Glomerular endothelial cell (primary cell): ENCODE results near the gene RND2. TPM values are rescaled to one million over a fixed set of nuclear protein-coding genes. Genes with fewer than 3 reads are reported as not detected.
A peak's percentile ranks its signal among the peaks of the same experiment; 100 is the strongest.
"Not testable (repeated sequence)": the region's sequence is repeated elsewhere in the genome, so short reads cannot be mapped to it uniquely, and the experiment has no call there.

Experiments
- DNase-seq: peaks from one replicate; pipeline ENCODE4 v3.0.0-alpha.2; 2011; ENCODE audit warnings: low read depth, low spot score; ENCODE audit errors: extremely low read depth
- total RNA-seq: library from RNA; depleted of rRNA; stranded (reverse); fragments of >200 nt; gene quantifications from 2 replicates; pipeline ENCODE4 v1.2.3, GENCODE V29; 2015

Gene RND2, protein sequence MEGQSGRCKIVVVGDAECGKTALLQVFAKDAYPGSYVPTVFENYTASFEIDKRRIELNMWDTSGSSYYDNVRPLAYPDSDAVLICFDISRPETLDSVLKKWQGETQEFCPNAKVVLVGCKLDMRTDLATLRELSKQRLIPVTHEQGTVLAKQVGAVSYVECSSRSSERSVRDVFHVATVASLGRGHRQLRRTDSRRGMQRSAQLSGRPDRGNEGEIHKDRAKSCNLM
- 0.18 and 0.29 TPM in 2 replicates for total RNA-seq

DNA sequence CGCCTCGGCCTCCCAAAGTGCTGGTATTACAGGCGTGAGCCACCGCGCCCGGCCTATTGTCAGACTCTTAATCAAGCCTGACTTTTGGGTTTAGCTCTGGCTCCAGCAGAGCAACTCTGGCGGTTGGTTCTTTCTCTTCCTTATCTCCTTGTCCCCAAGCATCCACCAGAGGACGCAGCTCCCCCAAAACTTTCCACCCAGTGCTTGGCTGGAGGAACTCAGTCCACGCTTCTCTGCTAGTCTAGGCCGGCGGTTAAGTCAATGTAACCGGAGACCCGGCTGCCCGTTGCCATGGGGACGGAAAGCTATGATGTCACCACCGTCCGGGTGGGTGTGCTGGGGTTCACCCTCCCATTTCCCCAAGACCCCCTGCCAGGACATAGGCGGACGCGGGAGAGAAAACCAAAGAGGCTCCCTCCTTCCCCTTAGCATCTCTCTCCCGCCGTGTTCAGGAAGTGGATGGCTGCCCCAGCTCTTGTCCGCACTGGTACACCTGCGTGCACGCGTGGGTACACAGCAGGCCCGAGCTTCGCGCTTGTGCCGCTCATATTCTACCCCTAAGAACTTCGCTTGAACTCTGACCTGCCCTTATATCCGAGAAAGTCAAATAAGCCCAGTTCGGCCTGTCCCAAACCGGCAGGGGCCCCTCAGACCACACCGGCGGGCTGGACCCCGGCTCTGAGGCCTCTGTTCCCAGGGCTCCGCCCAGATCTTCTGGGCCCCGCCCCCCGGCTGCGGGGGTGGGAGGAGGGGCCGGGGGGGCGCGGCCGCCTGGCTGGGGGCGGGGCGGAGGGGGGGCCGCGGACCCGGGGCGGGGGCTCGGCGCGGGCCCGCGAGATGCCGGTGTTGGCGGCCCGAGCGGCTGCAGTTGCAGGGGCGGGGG, at the start of gene RND2:
Gene RND2, plus strand, starts transcription at position 825 of the 883 bp plus-strand sequence. CDS start 117 bp downstream, outside the sequence.
- peak; percentile 84 for DNase-seq

DNA sequence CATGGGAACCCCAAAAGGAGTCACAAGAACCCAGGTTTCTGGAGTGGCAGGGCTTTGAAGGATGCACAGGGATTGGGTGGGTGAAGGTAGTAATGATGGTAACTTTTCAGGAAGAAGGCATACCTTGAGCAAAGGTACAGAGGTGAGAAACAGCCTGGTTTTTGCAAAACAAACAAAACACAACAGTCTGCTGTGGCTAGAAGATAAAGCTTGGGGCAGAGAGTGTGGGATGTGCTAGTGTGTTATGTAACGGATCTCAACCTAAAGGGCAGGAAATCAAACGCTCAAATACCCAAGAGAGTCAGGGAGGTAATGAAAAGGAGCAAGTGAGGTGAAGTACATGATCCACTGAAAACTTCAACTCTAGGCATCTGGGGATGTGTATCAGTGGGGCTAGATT, 49.8 kb upstream of the RND2 start:
- no peak for DNase-seq

DNA sequence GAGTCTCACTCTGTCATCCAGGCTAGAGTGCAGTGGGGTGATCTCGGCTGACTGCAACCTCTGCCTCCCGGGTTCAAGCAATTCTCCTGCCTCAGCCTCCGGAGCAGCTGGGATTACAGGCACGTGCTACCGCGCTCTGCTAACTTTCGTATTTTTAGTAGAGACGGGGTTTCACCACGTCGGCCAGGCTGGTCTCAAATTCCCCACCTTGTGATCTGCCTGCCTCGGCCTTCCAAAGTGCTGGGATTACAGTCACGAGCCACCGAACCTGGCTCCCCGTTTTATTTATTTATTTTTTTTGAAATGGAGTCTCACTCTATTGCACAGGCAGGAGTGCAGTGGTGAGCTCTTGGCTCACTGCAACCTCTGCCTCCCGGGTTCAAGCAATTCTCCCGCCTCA, 49.3 kb upstream of the RND2 start:
- DNase-seq: not testable (repeated sequence)

DNA sequence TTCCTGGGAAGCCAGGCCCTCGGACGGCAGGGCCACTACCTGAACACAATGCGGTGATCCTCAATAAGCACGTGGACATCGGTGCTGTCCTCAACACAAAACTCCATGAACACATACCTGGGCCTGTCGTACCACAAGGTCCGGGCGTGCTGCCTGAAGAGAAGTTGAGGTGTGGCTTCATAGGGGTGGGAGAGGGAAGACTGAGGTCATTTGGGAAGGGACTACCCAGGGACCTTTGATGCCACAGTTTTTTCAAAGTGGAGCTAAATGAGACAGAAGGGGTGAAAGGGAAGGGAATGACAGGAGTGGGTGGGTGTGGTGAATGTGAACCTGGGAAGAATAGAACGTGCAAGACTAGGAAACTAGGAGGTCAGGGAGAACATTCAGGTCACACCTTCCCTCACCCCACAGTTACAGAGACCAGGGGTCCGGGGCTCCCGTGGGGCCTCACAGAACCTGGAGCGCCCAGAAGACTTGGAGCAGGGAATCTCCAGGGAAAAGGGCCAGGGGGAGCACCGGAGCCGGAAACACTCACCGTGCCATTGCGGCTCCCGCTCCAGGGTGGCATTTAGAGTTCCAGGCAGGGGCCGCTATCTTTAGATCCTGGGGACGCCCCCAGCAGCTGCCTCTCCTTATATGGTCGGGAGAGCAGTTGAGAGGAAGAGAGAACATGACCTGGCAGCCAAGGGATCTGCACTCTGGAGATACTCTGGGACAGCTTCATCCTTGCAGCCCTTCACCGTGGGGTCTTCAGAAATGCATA, 45.3 kb upstream of the RND2 start, which contains the start of gene PTGES3L:
Gene PTGES3L, minus strand, starts transcription at position 570 of the 763 bp plus-strand sequence. Its CDS starts 27 bp downstream, at position 543.
- no peak for DNase-seq

DNA sequence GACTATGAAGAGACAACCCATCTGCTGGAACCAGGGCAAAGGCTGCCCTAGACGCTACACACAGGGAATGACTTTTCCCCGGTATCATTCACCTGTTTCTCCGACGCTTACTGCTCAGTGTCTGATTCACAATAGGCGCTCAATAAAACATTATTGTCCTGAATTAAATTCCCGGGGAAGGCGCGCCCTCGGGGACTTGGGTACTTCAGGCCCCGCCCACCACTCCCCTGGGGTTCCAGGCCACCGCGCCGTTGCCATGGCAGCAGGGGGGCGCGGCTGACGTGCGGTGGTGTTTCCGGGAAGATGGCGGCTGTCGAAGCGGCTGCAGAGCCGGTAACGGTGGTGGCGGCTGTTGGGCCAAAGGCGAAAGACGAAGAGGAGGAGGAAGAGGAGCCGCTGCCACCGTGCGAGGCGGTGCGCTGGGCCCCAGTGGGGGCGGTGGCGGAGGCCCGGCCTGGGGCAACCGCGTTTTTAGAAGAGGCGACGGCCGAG, 44.7 kb upstream of the RND2 start, which contains the start of gene RUNDC1:
Gene RUNDC1, plus strand, starts transcription at position 292 of the 492 bp plus-strand sequence. Its CDS starts 12 bp downstream, at position 304.
- DNase-seq: no peak

DNA sequence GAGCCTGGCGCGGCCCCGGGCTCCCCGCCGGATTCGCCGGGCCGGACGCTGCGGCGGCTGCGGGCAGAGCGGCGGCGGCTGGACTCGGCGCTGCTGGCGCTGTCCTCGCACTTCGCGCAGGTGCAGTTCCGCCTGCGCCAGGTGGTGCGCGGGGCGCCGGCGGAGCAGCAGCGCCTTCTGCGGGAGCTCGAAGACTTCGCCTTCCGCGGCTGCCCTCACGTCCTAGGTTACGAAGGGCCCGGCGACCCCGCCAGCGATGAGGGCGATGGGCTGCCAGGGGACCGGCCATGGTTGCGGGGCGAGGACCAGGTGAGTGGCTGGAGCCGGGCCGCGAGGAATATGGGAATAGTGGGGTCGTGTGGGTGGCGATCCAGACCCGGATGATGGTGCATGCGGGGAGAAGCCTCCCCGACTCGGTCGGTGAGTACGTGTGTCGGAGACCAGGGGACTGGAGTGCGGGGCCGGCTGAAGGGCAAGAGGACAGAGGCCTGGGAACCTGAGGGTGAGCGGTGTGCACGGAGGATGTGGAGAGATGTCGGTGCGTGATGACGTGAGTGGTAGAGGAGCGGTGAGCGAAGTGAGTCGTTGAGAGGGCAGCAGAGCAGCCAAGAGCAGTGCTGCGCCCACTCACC, 44.1 kb upstream of the RND2 start:
- DNase-seq: no peak

DNA sequence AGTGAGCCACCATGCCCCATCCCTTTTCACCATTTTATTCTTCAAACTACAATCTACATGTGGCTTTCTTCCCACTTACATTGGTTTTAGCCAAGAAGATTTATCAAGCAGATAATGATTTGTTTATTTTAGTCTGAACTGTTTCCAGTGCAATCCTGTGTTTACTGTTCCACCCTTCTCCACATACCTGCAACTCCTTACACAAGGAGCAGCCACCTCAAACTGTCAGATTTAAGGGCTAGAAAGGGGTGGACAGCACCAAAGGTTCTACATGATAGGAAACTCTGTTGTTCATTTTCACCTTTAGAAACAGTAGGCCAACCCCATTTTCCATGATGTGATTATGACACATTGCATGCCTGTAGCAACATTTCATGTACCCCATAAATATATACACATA, 42.8 kb upstream of the RND2 start:
- DNase-seq: no peak

DNA sequence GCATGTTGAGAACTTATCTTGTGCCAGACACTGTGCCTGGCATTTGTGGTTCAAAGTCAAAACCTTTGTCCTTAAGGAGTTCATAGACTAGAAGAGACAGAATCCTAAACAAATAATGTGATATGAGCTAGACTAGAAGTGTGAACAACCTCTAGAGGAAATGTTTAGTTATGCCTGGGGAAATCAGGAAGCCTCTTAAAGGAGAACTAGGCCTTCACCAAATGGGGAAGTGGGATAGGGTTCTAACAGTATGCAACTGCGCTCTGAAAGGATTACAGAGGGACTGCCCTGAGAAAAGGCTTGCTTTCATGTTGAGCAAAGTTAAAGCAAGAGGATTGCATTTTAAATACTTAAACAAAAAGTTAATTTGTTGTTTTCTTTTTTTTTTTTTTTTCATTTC, 39.8 kb upstream of the RND2 start:
- no peak for DNase-seq

DNA sequence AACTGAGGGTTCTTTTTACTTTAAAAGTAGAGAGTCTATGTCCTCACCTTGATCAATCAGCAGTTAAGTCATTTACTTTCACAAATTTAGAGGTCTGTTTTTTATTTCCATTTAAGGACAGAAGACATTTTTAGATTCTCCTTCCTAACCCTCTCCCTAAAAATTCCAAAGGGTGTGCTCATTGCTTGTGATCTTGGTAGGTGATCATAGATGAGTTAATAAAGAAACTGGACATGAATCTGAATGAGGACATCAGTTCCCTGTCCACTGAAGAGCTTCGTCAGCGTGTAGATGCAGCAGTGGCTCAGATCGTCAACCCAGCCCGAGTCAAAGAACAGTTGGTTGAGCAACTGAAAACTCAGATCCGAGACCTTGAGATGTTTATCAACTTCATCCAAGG, 35.9 kb upstream of the RND2 start:
- no peak for DNase-seq

DNA sequence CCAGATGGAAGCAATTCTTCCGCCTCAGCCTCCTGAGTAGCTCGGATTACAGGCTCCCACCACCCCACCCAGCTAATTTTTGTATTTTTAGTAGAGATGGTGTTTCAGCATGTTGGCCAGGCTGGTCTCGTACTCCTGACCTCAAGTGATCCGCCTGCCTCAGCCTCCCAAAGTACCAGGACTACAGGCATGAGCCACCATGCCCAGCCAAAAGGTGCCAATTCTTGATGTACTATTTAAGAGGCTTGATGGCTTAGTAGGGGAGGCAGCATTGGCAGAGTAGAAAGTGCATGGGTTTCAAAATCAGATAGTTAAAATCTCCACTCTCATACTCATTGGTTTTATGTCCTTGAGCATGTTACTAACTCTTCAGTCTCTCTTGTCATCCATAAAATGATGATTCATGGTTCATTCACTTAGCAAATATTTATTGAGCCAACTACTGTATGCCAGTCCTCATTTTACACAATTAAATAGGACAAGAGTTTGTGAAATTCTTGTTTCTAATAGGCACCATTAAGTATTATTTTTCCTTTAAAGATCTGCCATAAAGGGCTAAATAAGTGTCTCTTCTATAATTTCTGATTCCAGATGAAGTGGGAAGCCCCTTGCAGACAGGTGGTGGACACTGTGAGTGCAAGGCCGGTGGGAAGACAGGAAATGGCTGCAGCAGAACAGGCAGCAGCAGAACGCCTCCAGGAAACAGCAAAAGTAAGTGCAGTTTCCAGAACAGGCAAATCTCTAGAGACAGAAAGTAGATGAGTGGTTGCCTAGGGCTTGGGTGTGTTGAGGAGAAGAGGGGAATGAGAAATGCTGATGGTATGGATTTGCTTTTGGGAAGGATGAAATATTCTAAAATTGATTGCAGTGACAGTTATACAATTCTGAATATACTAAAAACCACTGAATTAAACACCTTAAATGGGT, 35.0 kb upstream of the RND2 start:
- no peak for DNase-seq

DNA sequence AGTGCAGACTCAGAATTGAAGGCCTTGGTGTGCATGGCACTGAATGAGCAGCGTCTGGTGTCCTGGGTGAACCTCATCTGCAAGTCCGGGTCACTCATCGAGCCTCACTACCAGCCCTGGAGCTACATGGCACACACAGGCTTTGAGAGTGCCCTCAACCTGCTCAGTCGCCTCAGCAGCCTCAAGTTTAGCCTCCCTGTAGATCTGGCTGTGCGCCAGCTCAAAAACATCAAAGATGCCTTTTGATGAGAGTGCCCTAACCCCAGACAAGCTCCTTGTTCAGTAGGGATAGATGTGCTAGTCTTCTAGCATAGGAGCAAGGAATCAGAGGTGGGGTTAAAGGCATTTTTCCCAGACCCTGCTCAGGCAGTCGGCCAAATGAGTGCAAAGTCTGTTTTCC, 33.6 kb upstream of the RND2 start:
- no peak for DNase-seq

DNA sequence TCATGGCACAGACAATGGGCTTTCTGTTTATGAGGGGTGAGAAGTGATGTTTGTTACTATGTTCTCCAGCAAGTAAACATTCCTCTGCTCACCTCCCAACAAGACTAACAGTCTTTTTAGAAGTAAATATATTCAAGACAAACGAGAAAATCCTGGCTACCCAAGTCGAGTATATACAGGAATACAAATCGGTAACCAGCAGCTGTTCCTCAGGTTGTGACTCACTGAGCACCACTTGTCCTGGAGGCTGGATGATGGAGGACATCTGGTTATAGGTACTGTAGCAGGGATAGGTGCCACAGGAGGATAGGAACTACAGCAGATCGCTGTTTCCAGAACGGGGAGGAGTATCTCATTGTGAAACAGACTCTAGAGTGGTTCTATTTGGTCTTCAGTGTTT, 32.2 kb upstream of the RND2 start:
- DNase-seq: no peak

DNA sequence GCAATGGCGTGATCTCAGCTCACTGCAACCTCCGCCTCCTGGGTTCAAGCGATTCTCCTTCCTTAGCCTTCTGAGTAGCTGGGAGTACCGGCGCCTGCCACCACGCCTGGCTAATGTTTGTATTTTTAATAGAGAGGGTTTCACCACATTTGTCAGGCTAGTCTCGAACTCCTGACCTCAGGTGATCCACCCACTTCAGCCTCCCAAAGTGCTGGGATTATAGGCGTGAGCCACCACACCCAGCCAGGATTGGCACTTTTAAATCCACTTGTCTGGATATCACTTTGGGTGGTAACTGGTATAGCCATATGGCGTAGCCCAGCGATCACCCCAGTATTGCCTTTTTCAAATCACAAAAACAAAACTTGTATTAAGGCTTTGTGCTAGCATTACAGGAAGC, 31.1 kb upstream of the RND2 start:
- DNase-seq: not testable (repeated sequence)

DNA sequence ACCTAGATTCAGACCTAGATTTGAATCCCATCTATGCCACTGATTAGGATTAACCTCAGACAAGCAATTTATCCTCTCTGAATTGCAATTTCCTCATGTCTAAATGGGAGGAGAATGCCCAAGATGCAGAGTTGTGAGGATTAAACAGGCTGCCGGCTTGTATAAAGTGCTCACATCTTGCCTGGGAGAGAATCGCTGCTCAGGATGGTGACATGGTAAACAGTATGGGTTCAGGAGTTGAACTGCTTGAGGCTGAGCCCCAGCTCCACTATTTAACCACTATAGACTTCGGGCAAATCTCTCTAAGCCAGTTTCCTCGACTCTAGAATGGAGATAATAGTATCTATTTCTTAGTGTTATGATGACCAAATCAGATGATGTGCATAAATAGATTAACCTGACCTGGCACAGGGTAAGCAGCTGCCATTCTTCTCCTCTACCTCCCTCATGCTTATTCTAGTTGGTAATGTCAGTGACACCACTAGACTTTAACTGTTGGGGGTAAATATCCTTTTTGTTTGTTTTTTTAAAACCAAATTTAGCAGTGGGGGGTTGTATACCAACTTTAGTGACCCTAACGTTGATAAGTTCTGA, 27.5 kb upstream of the RND2 start:
- DNase-seq: no peak

DNA sequence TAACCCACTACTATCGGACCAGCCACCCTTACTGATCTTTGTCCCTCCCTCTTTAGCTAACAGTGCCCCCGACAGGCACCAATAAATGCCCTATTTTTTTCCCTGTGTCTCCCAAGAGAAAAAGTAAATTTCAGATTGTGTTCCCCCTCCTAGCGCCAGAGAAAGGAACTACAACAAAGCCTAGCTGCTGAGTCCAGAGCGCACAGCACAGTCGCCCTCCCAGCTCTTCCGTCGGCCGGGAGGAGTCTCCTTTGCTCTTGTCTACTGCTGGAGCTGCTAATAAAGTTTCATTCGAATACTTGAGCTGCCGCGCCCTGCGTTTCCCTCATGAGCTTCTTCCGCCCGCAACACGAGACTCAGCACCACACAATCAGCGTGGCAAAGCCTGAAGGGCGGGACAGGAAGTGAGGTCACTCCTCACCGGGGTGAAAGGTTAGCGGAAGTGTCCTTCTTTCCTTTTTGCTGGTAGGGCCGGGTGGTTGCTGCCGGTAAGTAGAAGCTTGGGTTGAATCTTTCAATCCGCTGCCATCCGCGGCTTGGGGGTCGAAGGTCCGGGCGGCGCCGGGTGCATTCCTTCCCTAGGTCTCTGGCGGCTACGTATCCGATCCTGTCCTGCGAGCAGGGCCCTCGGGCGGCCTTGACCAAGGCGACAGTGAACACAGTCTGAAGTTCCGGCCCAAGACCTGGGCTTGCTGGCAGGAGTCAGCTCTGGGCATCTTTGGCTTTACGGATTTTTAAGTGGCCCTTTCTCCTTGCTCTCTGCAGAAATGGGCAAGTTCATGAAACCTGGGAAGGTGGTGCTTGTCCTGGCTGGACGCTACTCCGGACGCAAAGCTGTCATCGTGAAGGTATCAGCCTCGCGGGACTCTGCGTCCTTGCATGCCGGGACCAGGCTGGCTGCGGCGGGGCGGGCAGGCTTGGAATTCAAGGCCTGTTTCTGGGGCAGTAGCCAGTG, 26.8 kb upstream of the RND2 start, which contains the start of gene RPL27:
Gene RPL27, plus strand, starts transcription at position 436 of the 955 bp plus-strand sequence. Its CDS starts 332 bp downstream, at position 768.
- DNase-seq: peak; percentile 98

DNA sequence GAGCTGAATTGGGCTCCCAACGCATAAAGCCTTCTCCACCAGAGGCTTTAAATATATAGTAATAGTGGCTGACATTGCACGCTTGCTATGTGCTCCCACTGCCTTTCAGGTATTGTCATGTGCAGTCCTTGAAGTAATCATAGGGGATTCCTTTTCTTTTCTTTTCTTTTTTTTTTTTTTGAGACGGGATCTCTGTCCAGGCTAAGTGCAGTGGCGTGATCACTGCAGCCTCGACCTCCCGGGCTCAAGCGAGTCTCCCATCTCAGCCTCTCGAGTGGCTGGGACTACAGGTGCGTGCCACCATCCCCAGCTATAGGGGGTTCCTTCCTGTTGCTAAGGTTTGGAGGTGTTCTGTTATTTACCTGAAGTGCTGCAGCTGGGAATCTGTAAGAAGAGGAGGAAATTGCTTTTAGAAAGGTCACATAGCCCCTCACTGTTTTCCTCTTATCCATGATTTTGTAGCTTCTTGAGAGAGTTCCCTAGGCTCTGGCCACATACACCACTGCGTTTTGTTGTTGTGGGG, 26.0 kb upstream of the RND2 start:
- no peak for DNase-seq

DNA sequence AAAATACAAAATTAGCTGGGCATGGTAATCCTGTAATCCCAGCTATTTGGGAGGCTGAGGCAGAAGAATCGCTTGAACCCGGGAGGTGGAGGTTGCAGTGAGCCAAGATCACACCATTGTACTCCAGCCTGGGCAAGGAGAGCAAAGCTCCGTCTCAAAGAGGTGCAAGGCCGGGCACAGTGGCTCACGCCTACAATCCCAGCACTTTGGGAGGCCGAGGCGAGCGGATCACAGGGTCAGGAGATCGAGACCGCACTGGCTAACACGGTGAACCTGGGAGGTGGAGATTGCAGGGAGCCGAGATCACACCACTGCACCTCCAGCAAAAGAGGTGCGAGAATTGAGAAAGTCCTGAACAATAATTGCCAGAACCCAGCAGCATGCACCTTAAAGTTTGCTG, 24.1 kb upstream of the RND2 start:
- not testable (repeated sequence) for DNase-seq
